Astrocyte (in vitro differentiated cells and primary cell): Measurements from ENCODE around the gene WNT3A. TPM values are rescaled to one million over a fixed set of nuclear protein-coding genes. Genes with fewer than 3 reads are reported as not detected.

Source experiments
- DNase-seq: peaks from one replicate; pipeline ENCODE4 v3.0.0-alpha.2; 2010; ENCODE audit warnings: low read depth
- FAIRE-seq: peaks from 2 replicates; lab custom pipeline; 2011; peaks lifted over from hg19 to GRCh38; lab: Jason Lieb, UNC
- H2AFZ ChIP-seq: 2 replicates; pipeline ENCODE4 v1.6.0; 2012; ENCODE audit warnings: low read depth, low read length, inconsistent platforms
- H3K27ac ChIP-seq: 2 replicates; pipeline ENCODE4 v1.5.1; 2011; ENCODE audit warnings: low read depth, low read length, inconsistent platforms
- H3K27me3 ChIP-seq: 2 replicates; pipeline ENCODE4 v1.6.0; 2011; ENCODE audit warnings: low read length, inconsistent platforms; ENCODE audit not compliant: insufficient read depth
- H3K36me3 ChIP-seq: 2 replicates; pipeline ENCODE4 v1.5.1; 2011; ENCODE audit warnings: low read length, inconsistent platforms; ENCODE audit not compliant: insufficient read depth
- H3K4me1 ChIP-seq: 2 replicates; pipeline ENCODE4 v1.5.1; 2011; ENCODE audit warnings: low read length, inconsistent platforms; ENCODE audit not compliant: insufficient read depth
- H3K4me2 ChIP-seq: 2 replicates; pipeline ENCODE4 v1.6.0; 2012; ENCODE audit warnings: low read length, inconsistent platforms
- H3K4me3 ChIP-seq: 2 replicates; pipeline ENCODE4 v1.5.1; 2011; ENCODE audit warnings: low read depth, mild to moderate bottlenecking, low read length, inconsistent platforms; ENCODE audit not compliant: insufficient read depth
- H3K79me2 ChIP-seq: 2 replicates; pipeline ENCODE4 v1.6.0; 2012; ENCODE audit warnings: mild to moderate bottlenecking, low read length, inconsistent platforms; ENCODE audit not compliant: insufficient read depth
- H3K9ac ChIP-seq: 2 replicates; pipeline ENCODE4 v1.6.0; 2012; ENCODE audit warnings: mild to moderate bottlenecking, low read length, inconsistent platforms
- H3K9me3 ChIP-seq: 2 replicates; pipeline ENCODE4 v1.5.1; 2012; ENCODE audit warnings: low read depth, mild to moderate bottlenecking, low read length, inconsistent platforms; ENCODE audit not compliant: insufficient read depth
- H4K20me1 ChIP-seq: 2 replicates; pipeline ENCODE4 v1.6.0; 2012; ENCODE audit warnings: low read length, inconsistent platforms; ENCODE audit not compliant: insufficient read depth
- H3K27ac Mint-ChIP-seq: one replicate; pipeline ENCODE4 v1.8.0; 2021; ENCODE audit warnings: mild to moderate bottlenecking, mixed read lengths; ENCODE audit not compliant: unreplicated experiment
- H3K27me3 Mint-ChIP-seq: one replicate; pipeline ENCODE4 v1.8.0; 2021; ENCODE audit warnings: low read depth, mixed read lengths; ENCODE audit not compliant: unreplicated experiment
- H3K36me3 Mint-ChIP-seq: one replicate; pipeline ENCODE4 v1.8.0; 2021; ENCODE audit warnings: low read depth, mixed read lengths; ENCODE audit not compliant: unreplicated experiment
- H3K4me1 Mint-ChIP-seq: one replicate; pipeline ENCODE4 v1.8.0; 2021; ENCODE audit warnings: low read depth, mixed read lengths; ENCODE audit not compliant: unreplicated experiment
- H3K4me3 Mint-ChIP-seq: one replicate; pipeline ENCODE4 v1.8.0; 2021; ENCODE audit warnings: mild to moderate bottlenecking, moderate library complexity, mixed read lengths; ENCODE audit not compliant: unreplicated experiment
- H3K9me3 Mint-ChIP-seq: one replicate; pipeline ENCODE4 v1.8.0; 2021; ENCODE audit warnings: mild to moderate bottlenecking, mixed read lengths; ENCODE audit not compliant: unreplicated experiment
- EZH2 ChIP-seq: IDR thresholded peaks from 2 replicates; pipeline ENCODE4 v1.6.1; 2012; ENCODE audit warnings: mild to moderate bottlenecking, low read length, inconsistent platforms; ENCODE audit not compliant: insufficient read depth
- total RNA-seq: library from RNA; stranded (reverse); gene quantifications from 2 replicates; pipeline ENCODE4 v1.2.1, GENCODE V29; 2021
- TF ChIP-seq, protein P1 (sequence below): IDR thresholded peaks from 2 replicates; pipeline ENCODE4 v1.5.1; 2011; ENCODE audit warnings: low read depth, mild to moderate bottlenecking, inconsistent platforms, low read length, moderate library complexity; ENCODE audit not compliant: insufficient read depth

The WNT3A gene
- total RNA-seq, 1 donor from 2014 or later, result not detected

DNA sequence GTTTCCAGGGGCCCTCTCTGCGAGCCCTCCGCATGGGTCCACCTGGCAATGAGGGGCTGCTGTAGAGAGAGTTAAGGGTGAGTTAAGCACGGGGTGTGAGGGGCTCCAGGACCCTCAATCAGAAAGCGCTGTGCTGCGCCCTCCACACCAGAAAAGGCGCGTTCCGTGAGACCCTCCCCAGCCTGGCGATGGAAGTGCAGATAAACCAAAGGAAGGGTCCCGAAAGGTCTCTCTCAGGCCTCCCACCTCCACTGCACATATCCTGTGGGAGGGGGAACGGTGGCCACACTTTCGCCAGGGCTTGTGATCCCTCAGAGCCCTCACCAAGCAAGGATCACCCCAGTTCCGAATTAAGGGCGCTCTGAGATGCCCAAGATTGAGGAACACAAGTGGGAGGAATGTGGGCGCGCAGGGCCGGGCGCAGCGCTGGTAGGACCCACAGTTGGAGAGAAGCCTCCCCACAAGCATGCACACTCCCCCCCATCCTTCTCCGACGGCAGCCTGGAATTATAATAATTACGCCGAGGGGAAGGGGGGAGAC lies 1.1 kb downstream of the WNT3A start:
- Histone ChIP-seq H3K4me2 (no peak overlapping the region), H2AFZ (no peak overlapping the region), H3K36me3 (no peaks in the 10 kb centered on the region), H3K9me3 (no peaks in the 10 kb centered on the region), H4K20me1 (peaks cover 6% of the 10 kb centered on the region), H3K4me3 (no peak overlapping the region), H3K27ac (no peak overlapping the region), H3K27me3 (peaks cover 47% of the 10 kb centered on the region), H3K4me1 (no peaks in the 10 kb centered on the region), H3K79me2 (no peaks in the 10 kb centered on the region), H3K9ac (no peak overlapping the region)
- H3K27ac Mint-ChIP-seq, result no peak overlapping the region
- H3K9me3 Mint-ChIP-seq, result no peaks in the 10 kb centered on the region
- H3K4me1 Mint-ChIP-seq, result no peaks in the 10 kb centered on the region
- TF ChIP-seq, protein P1, sequence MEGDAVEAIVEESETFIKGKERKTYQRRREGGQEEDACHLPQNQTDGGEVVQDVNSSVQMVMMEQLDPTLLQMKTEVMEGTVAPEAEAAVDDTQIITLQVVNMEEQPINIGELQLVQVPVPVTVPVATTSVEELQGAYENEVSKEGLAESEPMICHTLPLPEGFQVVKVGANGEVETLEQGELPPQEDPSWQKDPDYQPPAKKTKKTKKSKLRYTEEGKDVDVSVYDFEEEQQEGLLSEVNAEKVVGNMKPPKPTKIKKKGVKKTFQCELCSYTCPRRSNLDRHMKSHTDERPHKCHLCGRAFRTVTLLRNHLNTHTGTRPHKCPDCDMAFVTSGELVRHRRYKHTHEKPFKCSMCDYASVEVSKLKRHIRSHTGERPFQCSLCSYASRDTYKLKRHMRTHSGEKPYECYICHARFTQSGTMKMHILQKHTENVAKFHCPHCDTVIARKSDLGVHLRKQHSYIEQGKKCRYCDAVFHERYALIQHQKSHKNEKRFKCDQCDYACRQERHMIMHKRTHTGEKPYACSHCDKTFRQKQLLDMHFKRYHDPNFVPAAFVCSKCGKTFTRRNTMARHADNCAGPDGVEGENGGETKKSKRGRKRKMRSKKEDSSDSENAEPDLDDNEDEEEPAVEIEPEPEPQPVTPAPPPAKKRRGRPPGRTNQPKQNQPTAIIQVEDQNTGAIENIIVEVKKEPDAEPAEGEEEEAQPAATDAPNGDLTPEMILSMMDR, result no peak
- TF ChIP-seq EZH2, result peak; percentile 17
- H3K36me3 Mint-ChIP-seq, result peaks cover 1% of the 10 kb centered on the region
- H3K27me3 Mint-ChIP-seq, result peaks cover 80% of the 10 kb centered on the region
- FAIRE-seq, result no peak
- DNase-seq, result no peak
- H3K4me3 Mint-ChIP-seq, result no peak overlapping the region

DNA sequence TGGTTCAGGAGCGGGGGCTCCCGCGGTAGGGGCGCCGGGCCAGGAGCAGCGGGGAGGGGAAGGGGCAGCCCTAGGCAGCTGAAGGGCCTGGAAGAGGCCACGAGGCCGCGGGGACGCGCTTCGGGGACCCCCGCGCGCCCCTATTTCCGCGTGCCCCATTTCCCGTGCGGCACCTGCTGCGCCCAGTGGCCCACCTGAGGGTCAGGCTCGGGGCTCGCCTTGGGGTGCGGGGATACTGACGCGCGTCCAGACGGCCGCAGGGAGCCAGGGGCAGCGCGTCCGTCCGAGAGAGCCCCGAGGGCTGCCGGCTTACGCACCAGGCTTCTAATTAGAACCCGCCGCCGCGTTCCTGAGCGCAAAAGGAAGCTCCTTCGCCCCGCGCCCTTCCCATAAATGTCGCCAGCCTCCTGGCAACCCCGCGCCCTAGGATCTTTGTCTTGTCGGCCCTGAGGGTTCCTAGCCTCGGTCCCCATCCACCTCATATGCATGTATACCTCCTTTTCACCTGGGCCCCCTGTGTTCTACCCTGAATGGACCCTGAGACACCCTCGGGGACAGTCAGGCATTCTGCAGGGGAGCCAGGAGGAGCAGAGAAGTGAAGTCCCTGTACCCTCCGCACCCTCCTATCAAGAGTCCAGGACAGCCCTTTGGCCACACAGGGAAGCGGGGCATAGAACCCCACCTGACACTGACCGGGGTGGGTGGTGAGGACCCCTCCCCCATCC lies 1.8 kb downstream of the WNT3A start:
- no peak overlapping the region for H3K27ac Mint-ChIP-seq
- no peak overlapping the region for H3K4me3 ChIP-seq

More for the DNA sequence above, 1.8 kb downstream of the WNT3A start:
- H3K9me3 Mint-ChIP-seq, result no peaks in the 10 kb centered on the region
- peaks cover 1% of the 10 kb centered on the region for H3K36me3 Mint-ChIP-seq
- Histone ChIP-seq H3K27ac (no peak overlapping the region), H3K36me3 (no peaks in the 10 kb centered on the region), H3K4me1 (no peaks in the 10 kb centered on the region), H2AFZ (no peak overlapping the region), H3K9ac (no peak overlapping the region), H3K4me2 (no peak overlapping the region), H3K79me2 (no peaks in the 10 kb centered on the region), H3K27me3 (peaks cover 47% of the 10 kb centered on the region), H4K20me1 (peaks cover 6% of the 10 kb centered on the region), H3K9me3 (no peaks in the 10 kb centered on the region)
- no peaks in the 10 kb centered on the region for H3K4me1 Mint-ChIP-seq
- FAIRE-seq (no peak), DNase-seq (no peak)
- H3K27me3 Mint-ChIP-seq, result peaks cover 80% of the 10 kb centered on the region
- H3K4me3 Mint-ChIP-seq, result no peak overlapping the region
- TF ChIP-seq, protein P1, result no peak
- TF ChIP-seq EZH2, result no peak
